Measurements from ENCODE around the gene PCGF3. TPM values are rescaled to one million over a fixed set of nuclear protein-coding genes. Genes with fewer than 3 reads are reported as not detected.

PCGF3 gene
- total and polyA plus RNA-seq, 2 donors from 2014 or later, result 21.7 to 59.6 TPM

DNA sequence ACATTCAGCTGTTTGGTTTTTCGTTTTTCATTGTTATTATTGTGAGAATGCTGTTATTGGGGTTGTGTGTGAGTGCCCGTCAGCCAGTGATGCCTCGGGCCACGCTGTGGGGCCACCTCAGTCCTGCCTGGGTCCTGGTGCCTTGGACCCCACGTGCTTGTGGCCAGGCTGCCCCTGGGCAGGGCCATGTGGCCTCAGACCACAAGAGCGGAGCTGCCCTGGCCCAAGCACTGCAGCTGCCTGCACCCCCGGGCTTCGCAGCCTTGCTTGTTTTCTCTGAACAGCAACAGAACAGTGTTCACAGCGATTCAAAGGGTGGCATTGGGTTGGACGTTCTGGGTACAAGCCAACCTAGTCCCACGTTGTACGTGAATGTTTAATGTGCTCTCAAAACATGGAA, 63.4 kb downstream of the PCGF3 start:
- Histone ChIP-seq H3K9ac (ENCODE audit: low read length in 3 of 3) (no peak overlapping the region), H3K27ac (ENCODE audit: low read depth in 2 of 2, low read length in 2 of 2) (no peak overlapping the region), H3K4me3 (ENCODE audit: low read length in 3 of 3) (no peak overlapping the region), H3K4me1 (ENCODE audit: control insufficient read depth in 2 of 3, insufficient read depth in 2 of 3, low read depth in 1 of 3, low read length in 3 of 3) (peaks cover 0 to 14% (median 4%) of the 10 kb centered on the region in 3 donors), H3K9me3 (ENCODE audit: control insufficient read depth in 2 of 3, insufficient read depth in 1 of 3, low read length in 3 of 3) (no peaks in the 10 kb centered on the region), H3K27me3 (ENCODE audit: control insufficient read depth, insufficient read depth, low read length) (no peaks in the 10 kb centered on the region), H3K36me3 (ENCODE audit: control insufficient read depth in 2 of 3, insufficient read depth in 3 of 3, low read length in 3 of 3) (peaks cover 3 to 29% (median 12%) of the 10 kb centered on the region in 3 donors)
- DNase-seq (peak in 1 of 5 donors; percentile 68), FAIRE-seq (no peak)
- intact Hi-C loops (cut with DNase I), result no loop called here
- TF ChIP-seq, protein P1, sequence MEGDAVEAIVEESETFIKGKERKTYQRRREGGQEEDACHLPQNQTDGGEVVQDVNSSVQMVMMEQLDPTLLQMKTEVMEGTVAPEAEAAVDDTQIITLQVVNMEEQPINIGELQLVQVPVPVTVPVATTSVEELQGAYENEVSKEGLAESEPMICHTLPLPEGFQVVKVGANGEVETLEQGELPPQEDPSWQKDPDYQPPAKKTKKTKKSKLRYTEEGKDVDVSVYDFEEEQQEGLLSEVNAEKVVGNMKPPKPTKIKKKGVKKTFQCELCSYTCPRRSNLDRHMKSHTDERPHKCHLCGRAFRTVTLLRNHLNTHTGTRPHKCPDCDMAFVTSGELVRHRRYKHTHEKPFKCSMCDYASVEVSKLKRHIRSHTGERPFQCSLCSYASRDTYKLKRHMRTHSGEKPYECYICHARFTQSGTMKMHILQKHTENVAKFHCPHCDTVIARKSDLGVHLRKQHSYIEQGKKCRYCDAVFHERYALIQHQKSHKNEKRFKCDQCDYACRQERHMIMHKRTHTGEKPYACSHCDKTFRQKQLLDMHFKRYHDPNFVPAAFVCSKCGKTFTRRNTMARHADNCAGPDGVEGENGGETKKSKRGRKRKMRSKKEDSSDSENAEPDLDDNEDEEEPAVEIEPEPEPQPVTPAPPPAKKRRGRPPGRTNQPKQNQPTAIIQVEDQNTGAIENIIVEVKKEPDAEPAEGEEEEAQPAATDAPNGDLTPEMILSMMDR (IDR thresholded peaks at IDR 0.05; ENCODE audit: borderline replicate concordance, extremely low read depth, insufficient read depth), result no peak

DNA sequence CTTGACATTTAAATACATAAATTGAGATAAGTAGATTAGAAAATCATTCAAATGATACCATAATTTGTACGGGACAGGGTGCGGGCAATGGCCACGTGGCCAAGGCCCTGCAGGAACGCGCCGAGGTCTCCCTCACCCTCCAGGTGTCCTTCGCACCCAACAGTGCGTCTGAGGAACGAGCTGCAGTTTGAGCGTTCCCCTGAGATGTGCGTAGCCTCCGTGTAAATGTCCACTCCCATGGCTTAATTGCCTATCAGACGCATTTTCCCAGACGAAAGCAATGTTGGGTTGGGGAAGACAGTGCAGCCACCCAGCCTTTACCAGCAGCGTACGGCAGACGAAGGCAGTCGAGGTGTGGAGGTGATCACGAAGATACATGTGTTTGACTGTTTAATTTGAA, 63.9 kb downstream of the PCGF3 start:
- FAIRE-seq (no peak), DNase-seq (peak in 1 of 5 donors; percentile 35)
- H3K4me1 ChIP-seq (ENCODE audit: control insufficient read depth in 2 of 3, insufficient read depth in 2 of 3, low read depth in 1 of 3, low read length in 3 of 3), result peaks cover 0 to 16% (median 4%) of the 10 kb centered on the region in 3 donors
- intact Hi-C loops (cut with DNase I), result no loop called here
- no peaks in the 10 kb centered on the region for H3K27me3 ChIP-seq (ENCODE audit: control insufficient read depth, insufficient read depth, low read length)
- no peaks in the 10 kb centered on the region for H3K9me3 ChIP-seq (ENCODE audit: control insufficient read depth in 2 of 3, insufficient read depth in 1 of 3, low read length in 3 of 3)
- H3K36me3 ChIP-seq (ENCODE audit: control insufficient read depth in 2 of 3, insufficient read depth in 3 of 3, low read length in 3 of 3), result peaks cover 4 to 31% (median 13%) of the 10 kb centered on the region in 3 donors
- H3K9ac ChIP-seq (ENCODE audit: low read length in 3 of 3), result no peak overlapping the region
- H3K4me3 ChIP-seq (ENCODE audit: low read length in 3 of 3), result no peak overlapping the region
- H3K27ac ChIP-seq (ENCODE audit: low read depth in 2 of 2, low read length in 2 of 2), result no peak overlapping the region
- TF ChIP-seq, protein P1 (IDR thresholded peaks at IDR 0.05; ENCODE audit: borderline replicate concordance, extremely low read depth, insufficient read depth), result no peak

DNA sequence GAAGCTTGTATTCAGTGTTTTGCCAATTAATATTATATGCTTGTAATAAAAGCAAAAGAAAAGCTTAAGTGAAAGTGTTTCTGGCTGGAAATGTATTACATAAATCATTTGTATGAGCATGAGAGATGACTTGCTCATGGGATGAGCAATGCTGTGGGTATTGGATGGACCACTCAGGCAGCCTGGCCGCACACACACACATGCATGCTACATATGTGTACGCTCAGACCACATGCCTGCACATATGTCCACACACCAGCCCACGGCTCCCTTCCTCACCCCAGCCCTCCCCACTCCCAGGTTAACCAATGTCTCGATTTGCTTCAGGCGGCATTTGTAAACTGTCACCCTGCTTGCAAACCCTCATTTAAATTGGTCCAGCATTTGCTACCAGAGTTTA, 64.4 kb downstream of the PCGF3 start:
- Histone ChIP-seq H3K4me1 (ENCODE audit: control insufficient read depth in 2 of 3, insufficient read depth in 2 of 3, low read depth in 1 of 3, low read length in 3 of 3) (peaks cover 0 to 19% (median 4%) of the 10 kb centered on the region in 3 donors), H3K27ac (ENCODE audit: low read depth in 2 of 2, low read length in 2 of 2) (no peak overlapping the region), H3K4me3 (ENCODE audit: low read length in 3 of 3) (no peak overlapping the region), H3K9ac (ENCODE audit: low read length in 3 of 3) (no peak overlapping the region), H3K36me3 (ENCODE audit: control insufficient read depth in 2 of 3, insufficient read depth in 3 of 3, low read length in 3 of 3) (peaks cover 6 to 33% (median 11%) of the 10 kb centered on the region in 3 donors), H3K27me3 (ENCODE audit: control insufficient read depth, insufficient read depth, low read length) (no peaks in the 10 kb centered on the region), H3K9me3 (ENCODE audit: control insufficient read depth in 2 of 3, insufficient read depth in 1 of 3, low read length in 3 of 3) (no peaks in the 10 kb centered on the region)
- peak in 1 of 5 donors; percentile 30 for DNase-seq
- intact Hi-C loops (cut with DNase I), result no loop called here
- TF ChIP-seq, protein P1 (IDR thresholded peaks at IDR 0.05; ENCODE audit: borderline replicate concordance, extremely low read depth, insufficient read depth), result no peak
- FAIRE-seq, result no peak

DNA sequence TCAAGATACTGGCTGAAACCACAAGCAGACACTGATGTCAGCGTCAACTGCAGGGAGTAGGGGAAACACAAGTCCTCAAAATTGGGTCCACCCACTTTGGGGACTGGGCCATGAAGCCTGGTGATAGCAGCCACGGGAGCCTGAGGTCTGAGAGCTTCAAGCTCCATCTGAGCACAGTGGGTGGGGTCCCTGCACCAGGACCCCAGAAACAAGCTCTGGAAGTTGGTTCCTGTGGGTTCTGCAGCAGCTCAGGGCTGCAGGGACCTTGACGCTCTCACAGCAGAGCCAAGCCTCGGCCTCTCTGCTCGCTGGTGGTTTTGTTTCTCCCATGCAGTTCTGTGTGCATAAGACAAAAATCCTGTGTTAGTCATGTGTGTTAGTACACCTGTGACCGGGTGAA, 65.8 kb downstream of the PCGF3 start:
- H3K9ac ChIP-seq (ENCODE audit: low read length in 3 of 3), result no peak overlapping the region
- DNase-seq (peak in 1 of 5 donors; percentile 43), FAIRE-seq (no peak)
- TF ChIP-seq, protein P1 (IDR thresholded peaks at IDR 0.05; ENCODE audit: borderline replicate concordance, extremely low read depth, insufficient read depth), result no peak
- intact Hi-C loops (cut with DNase I), result no loop called here
- H3K4me1 ChIP-seq (ENCODE audit: control insufficient read depth in 2 of 3, insufficient read depth in 2 of 3, low read depth in 1 of 3, low read length in 3 of 3), result peaks cover 0 to 19% (median 4%) of the 10 kb centered on the region in 3 donors
- H3K36me3 ChIP-seq (ENCODE audit: control insufficient read depth in 2 of 3, insufficient read depth in 3 of 3, low read length in 3 of 3), result peaks cover 6 to 44% (median 15%) of the 10 kb centered on the region in 3 donors
- H3K27me3 ChIP-seq (ENCODE audit: control insufficient read depth, insufficient read depth, low read length), result no peaks in the 10 kb centered on the region
- no peaks in the 10 kb centered on the region for H3K9me3 ChIP-seq (ENCODE audit: control insufficient read depth in 2 of 3, insufficient read depth in 1 of 3, low read length in 3 of 3)
- H3K27ac ChIP-seq (ENCODE audit: low read depth in 2 of 2, low read length in 2 of 2), result no peak overlapping the region
- H3K4me3 ChIP-seq (ENCODE audit: low read length in 3 of 3), result no peak overlapping the region

Data from kidney (tissue), 14 donors.